Transverse colon (tissue), 4 donors: ENCODE data around the gene SCNN1A. TPM values are rescaled to one million over a fixed set of nuclear protein-coding genes. Genes with fewer than 3 reads are reported as not detected.
A peak's percentile ranks its signal among the peaks of the same experiment; 100 is the strongest.

Source experiments
- DNase-seq: peaks from one replicate; pipeline ENCODE4 v3.0.0-alpha.2; 2019
- H3K27ac ChIP-seq, 4 donors: fragments of 200-600 bp; sonication (generic); 2 replicates each; pipeline ENCODE4 v1.5.1; 2016 to 2018; ENCODE audit warnings: inconsistent platforms in 4 of 4
- H3K27me3 ChIP-seq: fragments of 200-600 bp; sonication (generic); 2 replicates; pipeline ENCODE4 v1.5.1; 2017; ENCODE audit warnings: inconsistent platforms
- H3K36me3 ChIP-seq, 4 donors: fragments of 200-600 bp; sonication (generic); 2 replicates each; pipeline ENCODE4 v1.5.1; 2017 to 2019; ENCODE audit warnings: inconsistent platforms in 4 of 4
- H3K4me1 ChIP-seq, 4 donors: fragments of 200-600 bp; sonication (generic); 2 replicates each; pipeline ENCODE4 v1.5.1; 2017 to 2020; ENCODE audit warnings: inconsistent platforms in 4 of 4
- H3K4me3 ChIP-seq, 4 donors: fragments of 200-600 bp; sonication (generic); 1 replicate in 1 of 4; 2 replicates in 3 of 4; pipeline versions ENCODE4 v1.5.1 to v1.6.1; 2017 to 2019; ENCODE audit warnings: inconsistent platforms in 4 of 4
- H3K9me3 ChIP-seq, 2 donors: fragments of 200-600 bp; sonication (generic); 2 replicates each; pipeline ENCODE4 v1.5.1; 2017 to 2019; ENCODE audit warnings: inconsistent platforms in 2 of 2
- EP300 ChIP-seq: sonication (generic); formaldehyde crosslinking; IDR thresholded peaks from one replicate; pipeline ENCODE4 v1.6.1; 2017; ENCODE audit warnings: antibody characterized with exemption, low read depth
- POLR2A ChIP-seq: fragments of 450-650 bp; IDR thresholded peaks from one replicate; pipeline ENCODE4 v1.6.1; 2016; ENCODE audit warnings: antibody characterized with exemption, mild to moderate bottlenecking, moderate library complexity
- POLR2AphosphoS5 ChIP-seq, 3 donors: sonication (generic); formaldehyde crosslinking; IDR thresholded peaks; one replicate each; pipeline ENCODE4 v1.6.1; 2016; ENCODE audit warnings: antibody characterized with exemption in 3 of 3
- WGBS, 2 donors: methylation state at CpG; one replicate each; pipeline ENCODE4 v1.1.5; 2018; ENCODE audit warnings: low coverage in 1 of 2; 5-methylcytosine and 5-hydroxymethylcytosine counted together
- in situ Hi-C, 4 donors: fragments of 200-750 bp; cut with MboI; loops; one replicate each; pipeline versions ENCODE4 v1.15.0 to v1.15.1; 2017; ENCODE audit warnings: low sequenced_read_pairs in 3 of 4, low pct_ligation_motif_present in 1 of 4, low pct_unique_long_range_greater_than_20kb in 1 of 4
- intact Hi-C: fragments of 100-400 bp; cut with DNase I; formaldehyde crosslinking; loops from one replicate; pipeline ENCODE4 v1.15.1; 2023; ENCODE audit warnings: low total_unique reads
- total RNA-seq, 4 donors: library from RNA; depleted of rRNA; stranded (reverse); fragments of >200 nt; gene quantifications; one replicate each; pipeline ENCODE4 v1.1.0, GENCODE V29; 2016
- TF ChIP-seq, protein P1 (sequence below), 5 experiments: fragments of 200-600 bp in 3 of 5; fragments of 450-650 bp in 2 of 5; sonication (generic) in 3 of 5; IDR thresholded peaks; 1 replicate in 2 of 5; 2 replicates in 3 of 5; pipeline ENCODE4 v1.5.1; 2016 to 2017; ENCODE audit warnings: antibody characterized with exemption in 5 of 5, inconsistent platforms in 3 of 5, mild to moderate bottlenecking in 2 of 5, moderate library complexity in 1 of 5

The SCNN1A gene
- total RNA-seq, 4 donors from 2014 or later = 151 to 757 (median 502) TPM

DNA sequence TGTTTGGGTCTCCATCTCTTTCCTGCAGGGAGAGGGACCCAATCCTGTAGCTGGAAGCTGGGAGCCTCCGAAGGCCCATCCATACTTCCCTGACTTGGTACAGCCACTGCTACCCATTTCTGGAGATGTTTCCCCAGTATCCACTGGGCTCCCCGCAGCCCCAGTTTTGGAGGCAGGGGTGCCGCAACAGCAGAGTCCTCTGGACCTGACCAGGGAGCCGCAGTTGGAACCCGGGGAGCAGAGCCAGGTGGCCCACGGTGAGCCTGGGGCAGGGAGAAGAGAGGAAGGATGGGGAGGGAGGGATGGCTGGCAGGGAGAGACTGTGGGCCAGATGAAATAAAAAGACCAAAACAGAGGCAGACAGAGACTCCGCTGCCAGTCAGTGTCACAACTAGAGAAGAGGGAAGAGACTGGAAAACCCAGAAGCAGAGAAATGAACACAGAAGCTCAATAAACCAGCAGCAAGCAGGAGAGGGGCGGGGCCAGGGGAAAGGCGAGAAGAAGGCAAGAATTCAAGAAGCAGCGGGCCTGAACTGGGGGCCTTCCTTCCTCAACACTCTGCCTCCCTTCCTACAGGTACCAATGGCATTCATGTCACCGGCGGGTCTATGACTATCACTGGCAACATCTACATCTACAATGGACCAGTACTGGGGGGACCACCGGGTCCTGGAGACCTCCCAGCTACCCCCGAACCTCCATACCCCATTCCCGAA lies 14.9 kb upstream of the SCNN1A start:
- intact Hi-C loops = no loop called here
- TF ChIP-seq EP300 (no peak), POLR2A (no peak), POLR2AphosphoS5 (IDR thresholded peaks at IDR 0.05) (no peak)
- TF ChIP-seq, protein P1, sequence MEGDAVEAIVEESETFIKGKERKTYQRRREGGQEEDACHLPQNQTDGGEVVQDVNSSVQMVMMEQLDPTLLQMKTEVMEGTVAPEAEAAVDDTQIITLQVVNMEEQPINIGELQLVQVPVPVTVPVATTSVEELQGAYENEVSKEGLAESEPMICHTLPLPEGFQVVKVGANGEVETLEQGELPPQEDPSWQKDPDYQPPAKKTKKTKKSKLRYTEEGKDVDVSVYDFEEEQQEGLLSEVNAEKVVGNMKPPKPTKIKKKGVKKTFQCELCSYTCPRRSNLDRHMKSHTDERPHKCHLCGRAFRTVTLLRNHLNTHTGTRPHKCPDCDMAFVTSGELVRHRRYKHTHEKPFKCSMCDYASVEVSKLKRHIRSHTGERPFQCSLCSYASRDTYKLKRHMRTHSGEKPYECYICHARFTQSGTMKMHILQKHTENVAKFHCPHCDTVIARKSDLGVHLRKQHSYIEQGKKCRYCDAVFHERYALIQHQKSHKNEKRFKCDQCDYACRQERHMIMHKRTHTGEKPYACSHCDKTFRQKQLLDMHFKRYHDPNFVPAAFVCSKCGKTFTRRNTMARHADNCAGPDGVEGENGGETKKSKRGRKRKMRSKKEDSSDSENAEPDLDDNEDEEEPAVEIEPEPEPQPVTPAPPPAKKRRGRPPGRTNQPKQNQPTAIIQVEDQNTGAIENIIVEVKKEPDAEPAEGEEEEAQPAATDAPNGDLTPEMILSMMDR (IDR thresholded peaks at IDR 0.05) = no peak
- peaks cover 0 to 21% (median 8%) of the 10 kb centered on the region in 4 donors for H3K36me3 ChIP-seq
- H3K27ac ChIP-seq = peak overlapping the region; percentile 87 to 92 (median 90)
- H3K4me1 ChIP-seq = peaks cover 22 to 66% (median 56%) of the 10 kb centered on the region in 4 donors
- 48 to 69% methylated on average over 7 to 15 of the region's 15 CpGs for WGBS, 2 donors
- in situ Hi-C loops = no loop called here
- H3K4me3 ChIP-seq = no peak overlapping the region
- H3K27me3 ChIP-seq = no peaks in the 10 kb centered on the region
- no peaks in the 10 kb centered on the region for H3K9me3 ChIP-seq
- peak; percentile 61 for DNase-seq

GRCh38 chr12:6387541-6387940 lies 12.2 kb upstream of the SCNN1A start:
- TF ChIP-seq POLR2A = no peak
- TF ChIP-seq, protein P1 (IDR thresholded peaks at IDR 0.05) = no peak
- TF ChIP-seq EP300 = no peak
- TF ChIP-seq POLR2AphosphoS5 (IDR thresholded peaks at IDR 0.05) = no peak
- Histone ChIP-seq H3K27me3 (no peaks in the 10 kb centered on the region), H3K9me3 (no peaks in the 10 kb centered on the region), H3K4me3 (no peak overlapping the region), H3K27ac (peak overlapping the region; percentile 6 to 52 (median 24)), H3K36me3 (peaks cover 0 to 21% (median 8%) of the 10 kb centered on the region in 4 donors), H3K4me1 (peaks cover 30 to 72% (median 64%) of the 10 kb centered on the region in 4 donors)
- DNase-seq = no peak
- intact Hi-C loops = no loop called here
- in situ Hi-C loops = no loop called here
- whole genome bisulfite sequencing, 2 donors = 84% methylated on average over 7 of the region's 7 CpGs; no CpG with 5 or more reads in 1 of the 2 donors

GRCh38 chr12:6386491-6386890 lies 11.1 kb upstream of the SCNN1A start:
- TF ChIP-seq POLR2A (no peak), POLR2AphosphoS5 (IDR thresholded peaks at IDR 0.05) (no peak), EP300 (no peak)
- TF ChIP-seq, protein P1 (IDR thresholded peaks at IDR 0.05) = no peak
- Histone ChIP-seq H3K9me3 (no peaks in the 10 kb centered on the region), H3K4me3 (no peak overlapping the region), H3K4me1 (peaks cover 20 to 62% (median 53%) of the 10 kb centered on the region in 4 donors), H3K27me3 (no peaks in the 10 kb centered on the region), H3K27ac (peak overlapping the region; percentile 0 to 95 (median 47)), H3K36me3 (peaks cover 0 to 21% (median 8%) of the 10 kb centered on the region in 4 donors)
- in situ Hi-C loops (no loop called here), intact Hi-C loops (no loop called here)
- 32 to 33% methylated on average over 1 of the region's 1 CpG for WGBS, 2 donors
- no peak for DNase-seq

DNA sequence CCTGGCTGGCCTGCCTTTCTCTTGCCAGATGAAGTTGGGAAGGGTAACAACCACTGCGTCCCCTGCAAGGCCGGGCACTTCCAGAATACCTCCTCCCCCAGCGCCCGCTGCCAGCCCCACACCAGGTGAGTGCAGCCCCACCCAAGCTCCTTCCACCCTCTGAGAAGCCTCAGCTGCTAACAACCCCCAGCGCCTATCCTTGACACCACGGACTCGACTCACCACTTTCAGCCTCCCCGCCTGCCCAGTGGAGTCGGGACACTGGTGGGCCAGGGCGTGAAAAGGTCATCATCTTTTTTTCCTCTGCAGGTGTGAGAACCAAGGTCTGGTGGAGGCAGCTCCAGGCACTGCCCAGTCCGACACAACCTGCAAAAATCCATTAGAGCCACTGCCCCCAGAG lies 10.7 kb upstream of the SCNN1A start:
- intact Hi-C loops = no loop called here
- DNase-seq = no peak
- Histone ChIP-seq H3K4me1 (peaks cover 19 to 57% (median 49%) of the 10 kb centered on the region in 4 donors), H3K27me3 (no peaks in the 10 kb centered on the region), H3K27ac (peak overlapping the region; percentile 0 to 95 (median 47)), H3K36me3 (peaks cover 0 to 21% (median 6%) of the 10 kb centered on the region in 4 donors), H3K4me3 (no peak overlapping the region), H3K9me3 (no peaks in the 10 kb centered on the region)
- 61 to 74% methylated on average over 6 to 11 of the region's 11 CpGs for WGBS, 2 donors
- in situ Hi-C loops = no loop called here
- TF ChIP-seq EP300 (no peak), POLR2AphosphoS5 (IDR thresholded peaks at IDR 0.05) (no peak), POLR2A (no peak)
- TF ChIP-seq, protein P1 (IDR thresholded peaks at IDR 0.05) = no peak
